Lung (tissue), 12 donors: Measurements from ENCODE around the gene PLCG2. TPM values are rescaled to one million over a fixed set of nuclear protein-coding genes. Genes with fewer than 3 reads are reported as not detected.

Experiments used
- ATAC-seq: fragments of 200-7000 bp; cut with Tn5 transposase; one replicate; pipeline ENCODE4 v1.9.1; 2020; ENCODE audit warnings: moderate number of reproducible peaks; ENCODE audit not compliant: insufficient read depth, low FRiP score
- DNase-seq, 3 donors: peaks; one replicate each; pipeline ENCODE4 v3.0.0-alpha.2; 2013 to 2017
- H3K27ac ChIP-seq, 2 donors: one replicate each; pipeline ENCODE4 v1.5.1; 2013; ENCODE audit warnings: mild to moderate bottlenecking in 2 of 2, moderate library complexity in 2 of 2, control low read depth in 1 of 2, inconsistent platforms in 1 of 2, low read depth in 1 of 2, low read length in 1 of 2
- H3K27me3 ChIP-seq, 3 donors: one replicate each; pipeline ENCODE4 v1.5.1; 2013; ENCODE audit warnings: low read length in 2 of 3; ENCODE audit not compliant: control insufficient read depth in 3 of 3, insufficient read depth in 3 of 3
- H3K36me3 ChIP-seq, 4 donors: one replicate each; pipeline ENCODE4 v1.5.1; 2013; ENCODE audit warnings: low read length in 4 of 4, mild to moderate bottlenecking in 1 of 4, moderate library complexity in 1 of 4; ENCODE audit not compliant: control insufficient read depth in 4 of 4, insufficient read depth in 4 of 4
- H3K4me1 ChIP-seq, 5 donors: one replicate each; pipeline ENCODE4 v1.5.1; 2013; ENCODE audit warnings: low read length in 5 of 5, mild to moderate bottlenecking in 2 of 5, moderate library complexity in 1 of 5; ENCODE audit not compliant: control insufficient read depth in 5 of 5, insufficient read depth in 5 of 5
- H3K4me3 ChIP-seq: one replicate; pipeline ENCODE4 v1.5.1; 2013; ENCODE audit warnings: mild to moderate bottlenecking, control low read depth, moderate library complexity
- H3K9ac ChIP-seq, 2 donors: one replicate each; pipeline ENCODE4 v1.5.1; 2013; ENCODE audit warnings: low read length in 2 of 2, control low read depth in 1 of 2; ENCODE audit not compliant: insufficient read depth in 1 of 2
- H3K9me3 ChIP-seq, 4 donors: one replicate each; pipeline ENCODE4 v1.5.1; 2013; ENCODE audit warnings: low read length in 3 of 4, mild to moderate bottlenecking in 1 of 4, moderate library complexity in 1 of 4; ENCODE audit not compliant: control insufficient read depth in 4 of 4, insufficient read depth in 3 of 4
- CTCF ChIP-seq: IDR thresholded peaks from 2 replicates; pipeline ENCODE4 v1.5.1; 2012; ENCODE audit warnings: mild to moderate bottlenecking; ENCODE audit errors: control extremely low read depth, extremely low read depth
- WGBS, 2 donors: extraction: QIAGEN DNeasy Blood & Tissue Kit; methylation state at CpG; one replicate each; pipeline ENCODE4 v1.1.7; 2013; 5-methylcytosine and 5-hydroxymethylcytosine counted together
- polyA plus RNA-seq, 2 donors: library from polyadenylated mRNA; stranded (reverse); fragments of 200-250 nt; gene quantifications; one replicate each; pipeline ENCODE4 v1.2.1, GENCODE V29; 2013
- total RNA-seq, 2 donors: library from RNA; depleted of rRNA in 1 of 2; stranded (reverse); fragments of >200 nt in 1 of 2; gene quantifications; one replicate each; pipeline ENCODE4 v1.2.1, GENCODE V29; 2014 to 2021
- donor health status: control.
- donor health status: control.
- donor health status: Bipolar disorder and iron deficiency.
- donor health status: healthy.
- donor health status: DM: yes; HTN: yes; CAD: no.

The PLCG2 gene
- total and polyA plus RNA-seq, 4 donors: 8.8 to 41.0 (median 29.4) TPM

GRCh38 chr16:81945665-81946064 is 166.6 kb downstream of the PLCG2 start:
- no peak overlapping the region for H3K9ac ChIP-seq
- WGBS, 2 donors: 90 to 93% methylated on average over 1 of the region's 1 CpG
- H3K27ac ChIP-seq: no peak overlapping the region
- H3K9me3 ChIP-seq: no peaks in the 10 kb centered on the region
- peaks cover 0 to 7% (median 0%) of the 10 kb centered on the region in 4 donors for H3K36me3 ChIP-seq
- TF ChIP-seq CTCF: no peak
- DNase-seq (no peak), ATAC-seq (no peak)
- no peaks in the 10 kb centered on the region for H3K27me3 ChIP-seq
- no peaks in the 10 kb centered on the region for H3K4me1 ChIP-seq
- no peak overlapping the region for H3K4me3 ChIP-seq

GRCh38 chr16:81946206-81946605 is 167.1 kb downstream of the PLCG2 start:
- Histone ChIP-seq H3K36me3 (peaks cover 0 to 7% (median 0%) of the 10 kb centered on the region in 4 donors), H3K27me3 (no peaks in the 10 kb centered on the region), H3K9me3 (peaks cover 0 to 3% (median 0%) of the 10 kb centered on the region in 4 donors), H3K27ac (no peak overlapping the region), H3K4me3 (no peak overlapping the region), H3K9ac (no peak overlapping the region), H3K4me1 (no peaks in the 10 kb centered on the region)
- WGBS, 2 donors: 96 to 98% methylated on average over 5 of the region's 5 CpGs
- DNase-seq: no peak
- no peak for TF ChIP-seq CTCF
- no peak for ATAC-seq

- 82 to 97% methylated on average over 2 of the region's 2 CpGs for WGBS, 2 donors
- H3K4me1 ChIP-seq: no peaks in the 10 kb centered on the region
- H3K27me3 ChIP-seq: no peaks in the 10 kb centered on the region
- H3K9ac ChIP-seq: no peak overlapping the region
- no peak for TF ChIP-seq CTCF
- no peak overlapping the region for H3K27ac ChIP-seq
- ATAC-seq (no peak), DNase-seq (no peak)
- no peak overlapping the region for H3K4me3 ChIP-seq
- H3K36me3 ChIP-seq: peaks cover 0 to 9% (median 0%) of the 10 kb centered on the region in 4 donors
- H3K9me3 ChIP-seq: peaks cover 0 to 4% (median 2%) of the 10 kb centered on the region in 4 donors
Measured at GRCh38 chr16:81951564-81951963, 172.5 kb downstream of the PLCG2 start.
